ENCODE results near the gene TGIF2. TPM values are rescaled to one million over a fixed set of nuclear protein-coding genes. Genes with fewer than 3 reads are reported as not detected.

TGIF2 gene
- total and polyA plus RNA-seq, 2 of the 13 experiments (the other 11 are each of a cell fraction or from before 2014, with no cell fraction given): 41.3 to 53.9 TPM

DNA sequence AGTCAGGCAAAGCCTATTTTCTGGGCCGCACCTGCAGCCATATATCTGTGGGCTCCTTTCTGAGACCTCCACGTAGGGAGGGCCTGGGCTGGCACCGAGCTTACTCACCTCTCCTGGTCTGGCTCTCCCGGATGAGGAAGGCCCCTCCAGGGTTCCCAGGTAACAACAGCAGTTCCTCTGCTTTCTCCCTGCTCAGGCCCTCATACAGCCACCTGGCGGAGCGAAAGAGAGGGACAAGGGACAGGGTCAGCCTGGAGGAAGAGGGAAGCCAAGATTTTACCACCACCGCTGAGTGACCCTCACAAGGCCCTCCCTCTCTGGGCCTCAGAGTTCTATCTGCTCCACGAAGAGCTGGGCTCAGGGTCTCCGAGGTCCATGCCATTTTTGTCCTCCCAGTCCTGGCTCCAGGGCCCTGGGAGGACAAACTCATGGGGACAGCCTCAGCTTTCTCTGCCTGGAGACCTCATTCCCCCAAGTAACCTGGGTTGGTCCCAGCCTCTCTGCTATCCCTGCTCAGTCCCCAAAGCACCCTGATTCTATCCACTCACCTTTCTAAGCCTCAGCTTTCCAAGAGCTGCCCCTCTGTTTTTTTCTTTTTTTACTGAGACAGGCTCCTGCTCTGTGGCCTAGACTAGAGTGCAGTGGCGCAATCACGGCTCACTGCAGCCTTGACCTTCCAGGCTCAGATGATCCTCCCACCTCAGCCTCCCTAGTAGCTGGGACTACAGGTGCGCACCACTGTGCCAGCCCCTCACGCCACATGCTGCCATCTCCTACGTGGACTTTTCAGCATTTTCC lies 59.3 kb downstream of the TGIF2 start (continued):
- TF ChIP-seq PRDM10 (CRISPR knock-in tag; IDR thresholded peaks at IDR 0.05; ENCODE audit: low read depth) (no peak), ATF7 (IDR thresholded peaks at IDR 0.05) (no peak), ATF7 (CRISPR knock-in tag; IDR thresholded peaks at IDR 0.05) (no peak), ZSCAN25 (CRISPR knock-in tag; IDR thresholded peaks at IDR 0.05) (no peak), SP1 (IDR thresholded peaks at IDR 0.05) (no peak), SP1 (CRISPR knock-in tag; IDR thresholded peaks at IDR 0.05) (peak; percentile 49; the same call in 1 of the 2 replicates), ZNF280B (CRISPR knock-in tag; IDR thresholded peaks at IDR 0.05; ENCODE audit: borderline replicate concordance) (peak; percentile 86), ZSCAN29 (CRISPR knock-in tag; conservative IDR thresholded peaks at IDR 0.05) (0 out of 2 replicates have a peak, but pooled peaks have one; percentile 73), GATAD2A (CRISPR knock-in tag; IDR thresholded peaks at IDR 0.05) (peak; percentile 51), MIER3 (CRISPR knock-in tag; IDR thresholded peaks at IDR 0.05; ENCODE audit: borderline replicate concordance) (peak; percentile 63; the same call in 1 of the 2 replicates), ZMYM3 (CRISPR knock-in tag; IDR thresholded peaks at IDR 0.05) (peak; percentile 99), ZNF101 (CRISPR knock-in tag; IDR thresholded peaks at IDR 0.05; ENCODE audit: borderline replicate concordance, low read depth) (no peak), ZNF407 (CRISPR knock-in tag; IDR thresholded peaks at IDR 0.05; ENCODE audit: not compliant biosample characterization) (peak; percentile 86), ZNF24 (IDR thresholded peaks at IDR 0.05) (no peak)
